Measurements from ENCODE around the gene SPDL1. TPM values are rescaled to one million over a fixed set of nuclear protein-coding genes. Genes with fewer than 3 reads are reported as not detected.

Gene SPDL1
- total and polyA plus RNA-seq, 2 donors (not counting 1 experiment from before 2014, with no cell fraction given) = 4.1 to 17.9 TPM

DNA sequence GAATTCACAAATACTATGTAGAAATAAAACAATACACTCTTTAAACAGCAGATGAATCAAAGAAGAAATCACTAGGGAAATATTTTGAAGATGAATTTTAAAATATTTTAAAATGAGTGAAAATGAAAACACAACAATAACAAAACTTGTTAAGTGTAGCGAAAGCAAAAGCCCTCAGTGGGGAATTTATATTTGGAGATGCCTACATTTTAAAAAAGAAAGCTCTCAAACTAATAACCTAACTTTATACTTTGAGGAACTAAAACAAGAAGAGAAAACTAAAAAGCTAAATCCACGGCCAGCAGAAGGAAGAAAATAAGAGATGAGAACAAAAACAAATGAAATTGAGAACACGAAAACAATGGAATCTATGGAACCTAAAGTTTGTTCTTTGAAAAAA lies 22.7 kb downstream of the SPDL1 start:
- H4K20me1 ChIP-seq (ENCODE audit: control insufficient read depth, insufficient read depth, low read length, poor library complexity, severe bottlenecking) = no peaks in the 10 kb centered on the region
- H3K79me2 ChIP-seq (ENCODE audit: control insufficient read depth, insufficient read depth, low read length) = no peaks in the 10 kb centered on the region
- no peak overlapping the region for H3K4me3 ChIP-seq (ENCODE audit: control extremely low read depth in 1 of 5, extremely low read depth in 1 of 5, insufficient read depth in 1 of 5, low read depth in 2 of 5, low read length in 4 of 5)
- no peak overlapping the region for H2AFZ ChIP-seq (ENCODE audit: insufficient read depth, low read depth, low read length, poor library complexity, severe bottlenecking)
- H3K4me3 Mint-ChIP-seq = no peak overlapping the region
- DNase-seq (no peak), ATAC-seq (ENCODE audit: low read depth) (no peak)
- H3K36me3 ChIP-seq (replicated peaks in 1 of 2; ENCODE audit: control extremely low read depth in 1 of 2, control insufficient read depth in 1 of 2, extremely low read depth in 1 of 2, insufficient read depth in 2 of 2, low read length in 1 of 2) = peaks cover 2 to 17% of the 10 kb centered on the region in 2 experiments
- intact Hi-C loops (cut with micrococcal nuclease) = no loop called here
- H3K27ac ChIP-seq (ENCODE audit: low read length in 2 of 2) = no peak overlapping the region
- H3K4me2 ChIP-seq (replicated peaks; ENCODE audit: low read depth, low read length, poor library complexity, severe bottlenecking) = no peak overlapping the region
- WGBS (ENCODE audit: insufficient coverage) = no CpG with 5 or more reads among the region's 3 CpGs
- no peak overlapping the region for H3K9ac ChIP-seq (ENCODE audit: low read length)
- no peak overlapping the region for H3K27ac Mint-ChIP-seq
- no peaks in the 10 kb centered on the region for H3K4me1 ChIP-seq (ENCODE audit: control insufficient read depth in 2 of 2, insufficient read depth in 2 of 2, low read length in 2 of 2)
- H3K9me3 ChIP-seq (ENCODE audit: control extremely low read depth in 1 of 3, control insufficient read depth in 2 of 3, insufficient read depth in 1 of 3, low read length in 2 of 3) = peaks cover 0 to 9% (median 0%) of the 10 kb centered on the region in 3 donors
- no peaks in the 10 kb centered on the region for H3K27me3 ChIP-seq (replicated peaks in 1 of 4; ENCODE audit: control extremely low read depth in 1 of 4, control insufficient read depth in 3 of 4, insufficient read depth in 4 of 4, low read length in 3 of 4)
- ChIA-PET CTCF (no interaction called here), POLR2A (no interaction called here)
- H3K9me3 Mint-ChIP-seq (ENCODE audit: insufficient read depth) = peaks cover 4% of the 10 kb centered on the region
- TF ChIP-seq, protein P1, sequence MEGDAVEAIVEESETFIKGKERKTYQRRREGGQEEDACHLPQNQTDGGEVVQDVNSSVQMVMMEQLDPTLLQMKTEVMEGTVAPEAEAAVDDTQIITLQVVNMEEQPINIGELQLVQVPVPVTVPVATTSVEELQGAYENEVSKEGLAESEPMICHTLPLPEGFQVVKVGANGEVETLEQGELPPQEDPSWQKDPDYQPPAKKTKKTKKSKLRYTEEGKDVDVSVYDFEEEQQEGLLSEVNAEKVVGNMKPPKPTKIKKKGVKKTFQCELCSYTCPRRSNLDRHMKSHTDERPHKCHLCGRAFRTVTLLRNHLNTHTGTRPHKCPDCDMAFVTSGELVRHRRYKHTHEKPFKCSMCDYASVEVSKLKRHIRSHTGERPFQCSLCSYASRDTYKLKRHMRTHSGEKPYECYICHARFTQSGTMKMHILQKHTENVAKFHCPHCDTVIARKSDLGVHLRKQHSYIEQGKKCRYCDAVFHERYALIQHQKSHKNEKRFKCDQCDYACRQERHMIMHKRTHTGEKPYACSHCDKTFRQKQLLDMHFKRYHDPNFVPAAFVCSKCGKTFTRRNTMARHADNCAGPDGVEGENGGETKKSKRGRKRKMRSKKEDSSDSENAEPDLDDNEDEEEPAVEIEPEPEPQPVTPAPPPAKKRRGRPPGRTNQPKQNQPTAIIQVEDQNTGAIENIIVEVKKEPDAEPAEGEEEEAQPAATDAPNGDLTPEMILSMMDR (IDR thresholded peaks at IDR 0.05) = no peak
- no peak for TF ChIP-seq EZH2 (IDR thresholded peaks at IDR 0.05; ENCODE audit: borderline replicate concordance, insufficient read depth, low read depth, low read length, poor library complexity, severe bottlenecking)
- H3K4me1 Mint-ChIP-seq = no peaks in the 10 kb centered on the region
- no peaks in the 10 kb centered on the region for H3K27me3 Mint-ChIP-seq

DNA sequence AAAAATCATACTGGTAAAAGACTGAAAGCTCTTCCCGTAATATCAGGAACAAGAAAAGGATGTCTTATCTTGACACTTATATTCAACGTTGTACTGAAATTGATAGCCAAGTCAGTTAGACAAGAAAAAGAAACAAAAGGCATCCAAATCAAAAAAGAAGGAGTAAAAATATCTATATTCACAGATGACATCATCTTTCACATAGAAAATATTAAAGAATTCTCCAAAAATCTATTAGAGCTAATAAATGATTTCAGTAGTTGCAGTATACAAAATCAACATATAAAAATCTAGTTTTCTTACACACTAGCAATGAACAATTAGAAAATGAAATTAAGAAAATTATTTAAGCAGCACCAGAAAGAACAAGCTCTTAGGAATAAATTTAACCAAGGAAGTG lies 24.3 kb downstream of the SPDL1 start:
- Histone ChIP-seq H3K9me3 (ENCODE audit: control extremely low read depth in 1 of 3, control insufficient read depth in 2 of 3, insufficient read depth in 1 of 3, low read length in 2 of 3) (peaks cover 0 to 9% (median 0%) of the 10 kb centered on the region in 3 donors), H3K9ac (ENCODE audit: low read length) (no peak overlapping the region), H2AFZ (ENCODE audit: insufficient read depth, low read depth, low read length, poor library complexity, severe bottlenecking) (no peak overlapping the region), H3K4me2 (replicated peaks; ENCODE audit: low read depth, low read length, poor library complexity, severe bottlenecking) (no peak overlapping the region), H3K27ac (ENCODE audit: low read length in 2 of 2) (no peak overlapping the region), H3K79me2 (ENCODE audit: control insufficient read depth, insufficient read depth, low read length) (no peaks in the 10 kb centered on the region), H3K27me3 (replicated peaks in 1 of 4; ENCODE audit: control extremely low read depth in 1 of 4, control insufficient read depth in 3 of 4, insufficient read depth in 4 of 4, low read length in 3 of 4) (no peaks in the 10 kb centered on the region), H3K4me1 (ENCODE audit: control insufficient read depth in 2 of 2, insufficient read depth in 2 of 2, low read length in 2 of 2) (no peaks in the 10 kb centered on the region), H3K4me3 (ENCODE audit: control extremely low read depth in 1 of 5, extremely low read depth in 1 of 5, insufficient read depth in 1 of 5, low read depth in 2 of 5, low read length in 4 of 5) (no peak overlapping the region), H4K20me1 (ENCODE audit: control insufficient read depth, insufficient read depth, low read length, poor library complexity, severe bottlenecking) (no peaks in the 10 kb centered on the region), H3K36me3 (replicated peaks in 1 of 2; ENCODE audit: control extremely low read depth in 1 of 2, control insufficient read depth in 1 of 2, extremely low read depth in 1 of 2, insufficient read depth in 2 of 2, low read length in 1 of 2) (peaks cover 0 to 2% of the 10 kb centered on the region in 2 experiments)
- H3K27ac Mint-ChIP-seq = no peak overlapping the region
- DNase-seq = no peak
- WGBS (ENCODE audit: insufficient coverage) = no CpG with 5 or more reads among the region's 2 CpGs
- no peak for TF ChIP-seq EZH2 (IDR thresholded peaks at IDR 0.05; ENCODE audit: borderline replicate concordance, insufficient read depth, low read depth, low read length, poor library complexity, severe bottlenecking)
- TF ChIP-seq, protein P1 (IDR thresholded peaks at IDR 0.05) = no peak
- peaks cover 12% of the 10 kb centered on the region for H3K9me3 Mint-ChIP-seq (ENCODE audit: insufficient read depth)
- H3K4me3 Mint-ChIP-seq = no peak overlapping the region
- ChIA-PET POLR2A (no interaction called here), CTCF (interaction anchor here (1.0 kb wide), 1 partner anchor 26 kb away, joined by 3 read pairs; no protein-coding TSS in a partner anchor)
- H3K4me1 Mint-ChIP-seq = no peaks in the 10 kb centered on the region
- intact Hi-C loops (cut with micrococcal nuclease) = no loop called here
- H3K27me3 Mint-ChIP-seq = peaks cover 2% of the 10 kb centered on the region
- no peak for ATAC-seq (ENCODE audit: low read depth)

Data from B cell (primary cell).